HUDEP-2 (cell line): ENCODE data around the gene DARS1.

Experiments
- DNase-seq, 76 experiments: peaks; one replicate each; lab custom pipeline; 2025; ENCODE audit not compliant: unreplicated experiment in 76 of 76; lab: John Stamatoyannopoulos, UW

DARS1 gene

DNA sequence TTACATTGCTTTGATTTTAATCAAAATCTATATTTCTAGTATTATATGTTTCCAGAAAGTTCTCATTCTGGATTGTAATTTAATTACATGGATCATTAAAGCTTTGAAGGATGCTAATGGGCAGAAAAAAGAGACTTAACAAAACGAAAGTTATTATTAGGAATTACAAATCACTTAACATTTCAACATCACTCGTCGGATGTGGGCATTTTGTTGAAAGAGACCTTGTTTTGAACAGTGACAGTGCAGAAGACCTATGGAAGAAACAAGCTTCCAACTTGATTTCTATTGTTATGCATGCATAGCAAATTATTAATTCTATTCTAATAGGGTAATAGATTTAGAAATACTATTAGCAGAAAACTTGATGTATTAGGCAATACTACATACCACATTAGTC, 31.4 kb upstream of the DARS1 start:
- DNase-seq: no peak

DNA sequence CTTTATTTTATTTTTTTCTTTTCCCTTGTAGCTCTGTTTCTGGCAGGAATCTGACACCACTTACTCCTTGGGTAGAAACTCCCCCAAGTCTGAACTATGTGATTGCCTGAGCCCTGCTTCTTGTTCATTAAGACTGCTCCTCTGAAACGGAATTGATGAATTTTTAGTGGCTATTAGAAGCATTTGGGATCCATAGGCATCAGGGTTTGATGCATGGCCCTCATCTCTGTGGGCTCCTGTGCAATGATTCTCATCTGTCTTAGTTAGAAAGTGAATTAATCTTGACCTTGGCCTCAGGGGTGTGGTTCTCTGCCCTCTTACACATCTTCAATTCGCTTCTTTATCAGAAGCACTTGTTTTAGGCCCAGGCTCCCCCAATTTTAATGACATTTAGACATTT, 31.0 kb upstream of the DARS1 start:
- no peak for DNase-seq

DNA sequence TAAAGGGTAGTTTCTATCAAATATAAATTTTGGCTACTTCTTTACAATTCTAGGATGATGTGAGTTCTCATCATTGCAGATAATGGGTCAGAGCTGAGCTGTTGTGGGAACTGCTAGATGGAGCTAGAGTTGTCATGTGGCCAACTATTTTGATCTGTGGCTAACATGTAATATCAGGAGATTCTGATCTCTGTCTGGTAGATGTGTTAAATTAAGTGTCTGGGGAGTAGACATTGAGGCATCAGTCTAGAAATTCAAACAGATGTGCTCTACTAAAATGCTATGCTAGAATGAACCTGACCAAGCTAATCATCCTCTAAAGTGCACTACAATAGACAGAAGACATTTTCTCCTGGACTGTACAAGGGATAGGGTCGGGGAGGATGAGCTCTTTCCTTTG, 30.3 kb upstream of the DARS1 start:
- no peak for DNase-seq

DNA sequence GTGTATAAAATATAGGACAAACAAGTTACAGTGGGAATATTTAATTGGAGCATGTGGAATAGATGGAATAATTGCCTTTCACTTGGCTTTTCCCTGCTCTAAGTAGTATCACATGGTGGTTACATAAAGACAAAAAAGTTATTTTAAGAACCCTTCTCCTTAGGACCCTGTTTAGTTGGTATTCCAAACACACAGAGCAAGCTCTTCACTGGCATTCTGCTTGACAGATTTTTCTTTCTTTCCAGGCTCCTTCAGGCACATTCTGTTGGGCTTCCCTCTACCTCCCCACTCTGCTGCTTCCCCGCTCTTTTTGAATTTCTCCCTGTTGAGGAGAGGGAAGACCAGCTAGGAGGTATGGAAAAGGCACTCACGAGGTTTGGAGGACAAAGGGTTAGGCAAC, 29.0 kb upstream of the DARS1 start:
- DNase-seq: no peak

DNA sequence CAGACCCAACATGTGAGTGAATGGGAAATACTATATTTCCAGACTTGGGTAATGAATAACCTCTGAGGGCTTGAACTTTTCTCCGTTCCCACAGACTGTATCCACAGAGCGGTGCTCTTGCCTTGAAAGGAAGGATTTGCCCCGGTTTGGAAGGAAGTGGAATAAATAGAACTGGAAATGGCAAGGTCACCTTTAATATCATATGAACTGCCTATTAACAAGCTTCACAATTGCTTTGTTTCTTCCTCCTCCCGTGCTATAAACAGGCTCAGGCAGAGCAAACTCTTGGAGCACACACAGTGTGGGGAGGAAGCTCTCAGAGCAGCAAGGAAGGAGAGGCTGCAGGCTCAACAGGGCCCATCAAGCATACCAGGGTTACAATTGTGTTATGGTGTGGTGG, 28.5 kb upstream of the DARS1 start:
- no peak for DNase-seq

DNA sequence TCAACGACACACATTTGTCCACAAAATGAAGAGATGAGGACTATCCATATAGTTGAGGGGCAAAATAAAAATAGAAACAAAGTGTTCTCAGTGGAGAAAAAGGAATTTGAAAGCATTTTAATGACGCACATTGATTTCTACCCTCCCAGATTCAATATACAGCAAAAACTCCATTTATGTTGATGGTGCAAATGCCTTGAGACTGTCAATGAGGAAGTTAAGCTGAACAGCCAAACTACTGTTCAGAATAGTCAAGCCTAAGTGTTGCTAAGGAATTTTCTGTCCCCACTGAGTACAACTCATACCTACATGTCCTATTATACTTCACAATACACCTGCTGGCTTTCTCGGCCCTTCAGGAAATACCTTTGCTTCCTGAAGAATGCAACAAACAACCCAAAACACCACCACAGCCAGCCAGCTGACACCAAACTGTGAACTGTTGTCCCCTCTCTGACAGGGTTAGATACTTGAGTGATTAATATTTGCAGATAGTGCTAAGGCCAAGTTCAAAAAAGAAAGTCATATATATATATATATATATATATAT, 27.8 kb upstream of the DARS1 start:
- no peak for DNase-seq

DNA sequence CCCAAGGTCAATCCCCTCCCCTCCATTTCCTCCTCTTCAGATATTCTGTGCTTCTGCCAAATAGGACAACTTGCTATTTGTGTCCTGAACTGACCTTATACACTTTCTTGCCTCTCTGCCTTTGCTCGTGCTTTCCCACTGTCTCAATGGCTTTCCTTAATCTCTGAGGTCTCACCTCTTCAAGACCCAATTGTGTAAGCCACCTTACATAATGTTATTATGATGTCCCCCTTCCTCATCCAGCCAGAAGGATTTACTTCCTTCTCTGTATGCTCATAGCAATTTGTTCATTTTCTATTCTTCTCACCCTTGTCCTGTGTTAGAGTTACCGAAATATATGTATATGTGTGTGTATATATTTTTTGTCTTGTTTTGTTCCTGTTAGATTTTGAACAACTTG, 26.9 kb upstream of the DARS1 start:
- DNase-seq: no peak

DNA sequence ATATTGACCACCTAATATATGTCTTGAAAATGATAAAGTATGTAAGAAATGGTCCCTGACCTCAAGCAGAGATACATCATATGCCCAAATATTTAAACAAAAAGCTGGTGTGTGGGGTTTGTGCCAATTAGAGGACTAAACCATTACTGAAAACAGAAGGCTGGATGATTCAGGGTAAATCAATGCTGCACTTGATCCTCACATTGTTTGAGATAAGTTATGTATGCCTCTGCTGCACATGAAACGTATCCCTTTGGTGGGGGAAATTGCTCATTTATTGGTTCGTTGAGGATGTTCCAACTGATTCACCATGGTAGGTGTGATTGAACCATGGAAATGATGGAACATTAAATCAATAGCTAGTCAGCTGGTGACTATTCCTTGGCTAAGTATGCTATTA, 24.7 kb upstream of the DARS1 start:
- DNase-seq: no peak

DNA sequence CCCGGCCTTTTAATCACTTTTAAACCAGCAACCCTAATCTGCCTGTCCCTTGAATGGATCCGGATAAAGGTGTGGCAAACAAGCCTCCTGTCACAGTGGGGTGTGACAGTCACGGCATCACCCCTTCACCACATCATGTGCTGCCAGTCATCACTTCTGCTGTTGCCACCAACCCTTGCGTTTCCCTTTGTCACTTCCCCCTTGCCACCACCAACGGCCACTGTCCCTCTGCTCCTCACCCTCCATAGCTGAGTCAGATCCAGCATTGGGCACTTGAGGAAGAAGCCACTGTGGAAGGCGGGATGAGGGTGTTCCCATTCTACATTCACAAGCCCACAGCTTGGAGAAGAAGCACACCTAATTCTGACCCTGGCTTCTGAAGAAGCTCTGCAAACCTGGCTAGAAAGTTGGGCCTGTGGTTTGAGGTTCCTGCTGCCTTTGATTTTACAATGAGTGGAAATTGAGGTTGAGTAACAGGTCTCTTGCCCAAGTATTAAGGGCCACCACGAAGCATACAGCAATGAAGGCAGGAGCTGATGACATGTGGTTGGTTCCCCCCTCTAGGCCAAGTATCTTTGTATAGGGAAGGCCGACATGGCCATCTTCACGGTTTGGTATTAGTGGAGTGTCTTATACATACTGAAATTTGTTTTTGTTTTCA, 22.9 kb upstream of the DARS1 start:
- peak in 1 of 76 experiments; percentile 4 for DNase-seq

DNA sequence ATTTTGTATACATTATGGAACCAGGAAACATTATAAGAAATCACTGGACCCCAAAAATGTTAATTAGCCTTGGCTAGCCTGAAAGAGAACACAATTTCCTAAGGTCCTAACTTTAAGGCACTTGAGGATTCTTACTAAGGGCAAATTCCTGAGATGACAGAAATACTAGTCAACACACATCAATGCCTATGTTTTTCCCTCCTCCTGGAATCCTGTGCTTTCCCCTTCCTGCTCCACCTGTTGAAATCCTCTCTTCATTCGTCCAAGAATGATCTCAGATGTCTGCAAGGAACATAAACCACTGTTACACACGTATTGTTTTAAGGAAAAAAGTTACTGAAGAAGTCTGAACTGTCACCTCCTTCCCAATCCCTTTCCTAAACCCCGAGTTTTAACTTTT, 21.2 kb upstream of the DARS1 start:
- DNase-seq: no peak

DNA sequence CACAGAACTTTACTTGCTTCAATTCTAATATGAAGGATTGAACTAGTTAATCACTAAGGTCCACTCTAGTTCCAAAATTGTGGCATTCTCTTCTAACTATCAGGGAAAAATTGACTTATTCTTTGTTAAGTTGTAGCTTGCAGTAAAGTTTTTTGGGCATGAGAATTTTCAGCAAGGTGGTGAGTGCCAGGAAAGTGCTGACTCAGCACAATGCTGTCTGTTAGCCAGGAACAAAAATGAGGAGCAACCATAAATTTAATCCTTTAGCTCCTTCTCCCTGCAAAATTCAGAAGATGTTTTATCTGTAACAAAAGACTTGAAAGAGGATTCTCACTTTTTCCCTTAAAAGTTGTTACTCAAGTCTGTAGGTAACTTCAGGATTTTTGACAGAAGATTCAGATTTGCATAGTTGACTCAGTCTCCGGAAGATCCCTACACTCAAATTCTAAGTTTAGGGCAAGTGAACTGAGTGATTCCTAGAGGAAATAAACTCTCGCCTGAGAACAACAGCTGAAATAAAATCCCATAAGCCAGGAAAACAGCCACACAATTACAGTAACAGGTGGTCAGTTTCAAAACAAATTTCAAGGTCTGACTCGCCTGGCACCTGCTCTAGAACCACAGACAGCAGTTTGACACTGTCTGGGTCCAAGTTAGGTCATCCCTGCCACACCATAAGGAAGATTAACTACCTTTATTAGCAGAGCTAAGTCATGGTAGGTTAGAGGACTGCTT, 20.2 kb upstream of the DARS1 start:
- DNase-seq: no peak

DNA sequence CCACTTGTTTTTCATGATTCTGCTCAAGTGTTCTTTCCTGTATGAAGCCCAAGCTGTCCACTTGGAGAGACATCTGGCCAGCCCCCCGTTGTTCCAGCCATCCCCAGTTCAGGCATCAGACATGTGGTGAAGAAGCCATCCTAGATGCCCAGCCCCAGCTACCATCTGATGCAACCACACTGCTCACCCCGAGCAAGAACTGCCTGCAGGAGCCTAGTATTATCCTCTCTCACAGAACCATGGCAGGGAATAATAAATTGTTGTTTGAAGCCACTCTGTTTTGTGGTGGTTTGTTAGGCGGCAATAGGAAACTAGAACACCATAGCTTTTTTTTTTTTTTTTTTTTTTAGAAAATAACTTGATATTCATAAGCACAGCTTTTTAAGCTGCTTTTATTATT, 19.5 kb upstream of the DARS1 start:
- DNase-seq: no peak

DNA sequence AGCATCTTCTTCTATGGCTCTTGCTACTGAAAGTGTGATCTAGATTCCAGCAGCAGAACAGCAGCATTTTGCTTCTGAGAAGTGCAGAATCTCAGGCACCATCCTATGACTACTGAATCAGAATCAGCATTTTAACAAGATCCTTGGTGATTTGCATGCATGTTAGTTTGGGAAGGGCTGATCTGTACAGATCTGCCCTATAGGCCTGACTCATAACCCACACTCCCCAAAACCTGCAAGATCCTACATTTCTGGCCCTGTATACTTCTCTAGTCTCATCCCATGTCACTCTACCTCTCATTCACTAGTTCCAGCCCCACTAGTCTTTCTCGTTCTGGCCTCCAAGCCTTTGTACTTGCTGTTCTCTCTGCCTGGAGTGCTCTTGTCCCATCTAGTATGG, 15.7 kb upstream of the DARS1 start:
- no peak for DNase-seq

DNA sequence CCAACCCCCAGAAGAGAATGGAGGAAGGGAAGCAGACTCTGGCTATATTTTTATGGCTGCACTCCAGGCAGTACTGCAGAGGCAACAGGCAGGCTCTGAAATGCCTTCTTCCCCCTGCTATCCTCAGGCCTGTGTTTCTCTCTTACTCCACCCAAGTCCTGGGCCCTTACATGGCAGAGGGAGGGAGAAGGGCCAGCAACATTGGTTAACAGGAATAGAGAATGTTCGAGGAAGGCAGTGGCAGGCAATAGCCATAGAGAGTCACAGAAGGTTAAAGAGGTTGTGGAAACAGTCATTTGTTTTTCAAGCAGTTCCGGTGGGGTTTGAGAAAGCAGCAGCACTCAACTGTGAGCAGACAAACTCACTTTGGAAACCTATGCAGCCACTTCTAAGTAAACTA, 15.1 kb upstream of the DARS1 start:
- DNase-seq: no peak

DNA sequence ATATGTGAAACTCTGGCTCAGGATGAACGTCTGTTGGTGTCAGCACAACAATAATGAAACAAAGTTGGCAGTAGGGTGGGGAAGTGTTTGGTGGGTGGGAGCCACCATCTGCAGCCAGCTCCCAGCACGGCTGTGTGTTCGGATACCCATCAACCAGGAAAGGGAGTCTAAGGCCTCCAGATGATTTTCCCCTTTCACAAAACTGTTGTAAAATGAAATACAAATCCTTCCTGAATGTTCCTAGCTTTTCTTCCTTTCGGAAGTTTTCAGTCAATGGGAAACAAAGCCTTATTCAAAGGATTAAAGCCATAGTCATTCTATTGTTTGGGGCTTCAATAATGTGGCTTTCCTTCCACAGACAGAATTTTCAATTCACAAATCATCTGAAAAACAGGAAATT, 14.5 kb upstream of the DARS1 start:
- DNase-seq: no peak

DNA sequence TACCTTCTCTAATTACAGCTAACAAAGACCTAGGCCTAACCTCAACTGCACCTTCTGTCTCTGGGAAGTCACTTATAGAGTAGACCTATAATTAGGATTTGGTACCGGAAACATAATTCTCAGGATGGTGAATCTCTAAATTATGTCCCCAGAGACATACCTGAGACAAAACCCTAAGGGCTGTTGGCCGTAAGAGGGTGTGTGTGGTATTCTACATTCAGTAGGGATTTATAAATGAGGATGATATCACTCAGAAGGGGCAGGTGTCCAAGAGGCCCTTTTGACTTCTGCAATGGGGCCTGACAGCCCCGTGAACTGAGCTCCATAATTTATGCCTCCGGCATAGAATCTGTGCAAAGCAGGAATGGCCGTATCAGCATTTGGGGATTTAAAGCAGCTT, 13.5 kb upstream of the DARS1 start:
- DNase-seq: no peak

DNA sequence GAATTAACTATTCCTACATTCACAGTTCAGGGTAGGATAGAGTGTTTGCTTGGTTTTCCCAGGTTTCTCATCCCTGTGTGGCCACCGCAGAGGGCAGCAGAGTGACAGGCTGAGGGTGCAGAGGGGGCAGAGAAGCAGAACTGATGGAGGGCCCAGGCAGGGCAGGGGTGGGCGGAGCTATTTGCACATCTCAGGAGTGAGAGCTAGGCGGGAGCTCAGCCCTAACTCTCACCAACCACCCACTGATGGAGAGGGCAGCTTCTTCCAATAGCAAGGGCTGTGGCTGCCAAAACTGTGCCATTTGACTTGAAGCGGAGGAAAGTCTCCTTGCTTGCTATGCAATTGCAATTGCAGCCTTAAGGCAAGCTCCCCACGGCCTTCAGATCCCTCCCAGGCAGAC, 12.0 kb upstream of the DARS1 start:
- no peak for DNase-seq

DNA sequence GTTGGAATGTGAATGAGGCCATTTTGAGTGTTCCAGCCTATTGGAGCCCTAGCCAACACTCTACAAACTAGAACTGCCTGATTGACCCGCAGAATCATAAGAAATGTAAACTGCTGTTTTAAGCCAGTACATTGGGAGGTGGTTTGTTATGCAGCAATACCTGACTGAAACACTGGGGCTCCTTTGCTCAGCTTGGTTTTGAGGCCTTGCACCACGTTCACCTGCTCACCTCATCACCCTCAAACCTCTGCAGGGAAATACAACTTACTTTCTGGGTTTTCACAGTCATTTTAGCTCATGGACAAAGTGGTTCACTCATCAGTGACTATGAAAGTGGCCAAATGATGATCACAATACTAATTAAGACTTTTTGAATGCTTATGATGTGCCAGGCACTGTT, 10.9 kb upstream of the DARS1 start:
- no peak for DNase-seq

DNA sequence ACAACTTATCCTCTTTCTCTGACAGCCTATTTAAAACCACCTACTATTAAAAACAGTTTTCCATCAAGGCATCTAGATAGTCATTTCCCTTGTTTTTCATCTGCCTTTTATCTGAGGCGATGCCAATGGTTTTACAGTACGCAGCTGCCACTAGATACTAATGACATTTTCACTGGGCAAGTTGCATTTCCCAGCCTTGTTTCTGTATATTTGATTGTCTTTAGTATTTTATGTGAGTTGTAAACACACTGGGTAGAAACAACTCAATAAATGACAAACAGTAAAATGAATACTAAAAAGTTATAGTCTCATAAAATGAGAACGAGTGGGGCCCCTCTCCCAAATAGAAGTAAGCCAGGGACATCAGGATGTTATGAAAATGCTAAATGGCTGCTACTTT, 8.9 kb upstream of the DARS1 start:
- DNase-seq: no peak

DNA sequence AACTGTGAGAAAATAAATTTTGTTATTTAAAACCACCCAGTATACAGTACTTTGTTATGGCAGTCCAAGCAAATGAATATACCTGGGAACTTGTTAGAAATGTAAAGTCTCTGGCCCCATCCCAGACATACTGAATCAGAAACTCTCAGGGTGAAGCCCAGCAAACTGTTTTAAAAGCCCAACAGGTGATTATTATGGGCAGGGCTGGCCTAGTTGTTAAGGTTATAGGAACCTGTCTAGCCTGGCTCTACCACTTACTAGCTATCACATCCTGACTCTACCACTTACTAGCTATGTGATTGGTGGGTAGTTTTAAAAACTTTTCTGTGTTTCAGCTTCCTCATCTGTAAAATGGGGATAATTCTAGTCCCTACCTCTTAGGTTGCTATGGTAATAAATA, 8.0 kb upstream of the DARS1 start:
- no peak for DNase-seq

DNA sequence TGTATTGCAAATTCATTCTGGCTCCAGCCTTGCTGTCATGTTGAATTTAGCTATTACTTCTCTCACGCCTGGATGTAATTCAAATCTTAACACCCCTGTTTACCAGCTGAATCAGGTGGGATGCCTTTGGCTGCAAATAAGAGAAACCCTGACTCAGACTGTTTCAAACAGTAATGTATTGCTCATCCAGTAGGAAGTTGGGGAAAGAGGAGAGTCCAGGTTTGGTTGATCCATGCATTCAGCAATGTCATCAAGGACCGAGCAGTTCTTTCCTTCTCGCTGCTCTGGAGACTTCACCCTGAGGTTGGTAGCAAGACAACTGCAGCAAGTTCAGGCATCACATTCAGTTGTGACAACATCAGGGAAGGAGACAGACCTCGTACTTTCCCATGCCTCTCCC, 6.4 kb upstream of the DARS1 start:
- DNase-seq: no peak

DNA sequence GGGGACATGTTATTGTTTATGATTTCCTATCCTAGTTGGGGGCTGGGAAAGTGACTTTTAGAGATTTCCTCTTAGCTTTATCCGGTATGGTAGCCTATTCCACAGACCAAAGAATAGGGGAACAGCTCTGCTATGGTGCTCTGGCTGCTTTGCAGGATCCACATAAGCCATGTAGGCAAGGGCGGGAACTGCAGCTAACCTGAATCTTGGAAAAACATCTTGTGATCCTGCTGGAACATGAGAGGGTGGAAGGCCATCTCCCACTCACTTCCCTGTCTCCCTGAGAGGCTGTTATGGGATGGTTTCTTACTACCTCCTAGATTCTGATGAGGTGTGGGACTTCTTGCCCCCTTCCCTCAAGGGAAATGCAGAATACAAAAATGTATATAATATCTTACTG, 2.0 kb upstream of the DARS1 start:
- DNase-seq: no peak

DNA sequence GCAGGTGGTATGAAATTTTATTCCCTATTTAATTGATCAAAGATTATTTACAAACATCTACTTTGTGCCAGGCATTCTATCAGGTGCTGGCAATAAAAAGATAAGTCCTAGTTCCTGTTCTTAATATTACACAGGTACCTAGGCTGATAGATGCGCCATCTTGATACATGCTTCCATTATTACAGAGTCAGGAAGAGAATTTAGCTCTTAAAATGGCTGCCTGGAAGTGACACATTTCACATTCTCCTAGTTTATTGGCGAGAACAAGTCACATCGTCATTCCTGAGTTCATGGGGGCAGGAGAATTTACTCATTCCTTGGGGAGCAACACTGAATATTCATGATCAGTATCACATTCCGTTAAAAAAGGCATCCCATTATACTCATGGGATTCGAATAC, 1.1 kb upstream of the DARS1 start:
- no peak for DNase-seq
